Measurements from ENCODE around the gene CELA2B.
"Not testable (repeated sequence)": the region's sequence is repeated elsewhere in the genome, so short reads cannot be mapped to it uniquely, and the experiment has no call there.

The CELA2B gene

DNA sequence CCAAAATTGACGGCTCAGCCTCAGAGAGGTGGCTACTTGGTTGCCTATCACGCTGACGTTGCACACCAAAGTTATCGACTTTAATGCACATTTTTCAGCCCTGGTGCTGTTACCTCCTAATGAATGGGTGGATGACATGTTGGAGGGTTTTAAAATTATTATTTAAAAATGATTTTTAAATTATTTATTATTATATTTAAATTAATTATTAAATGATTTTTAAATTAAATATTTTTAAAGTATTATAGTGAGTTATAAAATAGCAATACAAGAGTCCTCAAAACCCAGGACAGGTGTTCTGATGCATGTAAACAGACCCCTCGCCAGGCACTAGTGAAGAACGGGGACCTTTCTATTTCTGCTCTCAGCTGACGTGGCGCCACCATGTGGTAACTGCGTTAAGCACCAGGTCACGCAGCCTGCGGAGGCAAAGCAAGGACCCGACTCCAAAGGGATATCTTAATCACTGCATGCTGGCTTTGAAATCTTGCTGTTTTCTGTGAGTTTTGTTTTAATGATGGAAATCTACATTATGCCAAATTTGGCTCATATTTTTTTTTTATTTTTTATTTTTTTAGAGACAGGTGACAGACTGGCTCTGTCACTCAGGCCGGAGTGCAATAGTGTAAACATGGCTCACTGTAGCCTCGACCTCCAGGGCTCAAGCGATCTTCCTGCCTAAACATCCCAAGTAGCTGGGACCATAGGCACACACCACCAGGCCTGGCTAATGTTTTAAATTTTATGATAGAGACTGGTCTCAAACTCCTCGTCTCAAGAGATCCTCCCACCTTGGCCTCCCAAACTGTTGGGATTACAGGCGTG, 25.5 kb downstream of the CELA2B start:
- DNase-seq: peak in 1 of 14 donors; percentile 21

DNA sequence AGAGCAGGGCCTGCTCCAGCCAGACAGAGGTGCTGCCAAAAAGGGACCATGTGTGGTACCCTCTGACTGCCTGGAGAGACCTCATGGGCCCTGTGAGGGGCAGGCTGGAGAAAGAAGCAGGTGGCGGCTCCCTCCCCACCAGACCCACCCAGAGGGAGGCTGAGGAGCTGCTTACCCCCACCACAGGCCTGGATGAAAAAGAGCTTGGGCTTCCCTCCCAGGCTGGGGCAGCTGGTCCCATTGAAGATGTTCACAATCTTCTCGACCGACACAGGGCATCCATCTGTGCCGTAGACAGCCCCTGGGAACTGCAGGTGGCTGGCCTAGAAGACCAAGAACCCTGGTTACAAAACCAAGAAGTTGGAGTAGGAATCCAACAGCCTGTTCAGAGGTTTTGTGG, 28.5 kb downstream of the CELA2B start:
- DNase-seq: peak in 1 of 14 donors; percentile 13

GRCh38 chr1:15506831-15507230, 30.9 kb downstream of the CELA2B start:
- DNase-seq: no peak

GRCh38 chr1:15507278-15507677, 31.4 kb downstream of the CELA2B start:
- no peak for DNase-seq

DNA sequence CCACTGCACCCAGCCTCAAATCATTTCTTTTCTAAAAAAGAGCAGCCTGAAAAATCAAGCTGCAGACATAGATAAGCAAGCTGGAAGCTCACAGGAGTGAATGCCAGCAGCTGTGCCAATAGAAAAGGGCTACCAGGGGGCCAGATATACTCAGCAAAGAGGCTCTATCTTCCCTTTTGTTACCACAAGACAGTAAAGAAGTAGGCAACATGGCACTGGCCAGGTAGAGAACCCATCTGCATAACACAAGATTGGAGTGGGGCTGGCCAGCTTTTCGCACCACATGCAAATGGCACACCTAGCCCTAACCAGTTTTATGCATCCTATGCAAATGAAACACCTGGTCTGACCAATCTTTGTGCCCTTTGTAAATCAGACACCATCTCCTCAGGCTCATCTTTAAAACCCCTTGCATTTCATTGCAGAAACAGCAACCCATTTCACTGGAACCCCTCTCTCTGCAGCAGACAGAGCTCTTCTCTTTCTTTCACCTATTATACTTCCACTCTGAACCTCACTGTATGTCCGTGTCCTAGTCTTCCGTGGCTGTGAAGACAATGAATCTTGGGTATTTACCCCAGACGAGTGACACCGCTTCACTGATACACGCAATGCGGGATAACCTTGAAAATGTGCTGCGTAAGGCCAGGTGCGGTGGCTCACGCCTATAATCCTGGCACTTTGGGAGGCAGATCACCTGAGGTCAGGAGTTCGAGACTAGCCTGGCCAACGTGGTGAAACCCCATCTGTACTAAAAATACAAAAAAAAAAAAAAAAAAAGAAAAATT, 33.0 kb downstream of the CELA2B start:
- no peak for DNase-seq

DNA sequence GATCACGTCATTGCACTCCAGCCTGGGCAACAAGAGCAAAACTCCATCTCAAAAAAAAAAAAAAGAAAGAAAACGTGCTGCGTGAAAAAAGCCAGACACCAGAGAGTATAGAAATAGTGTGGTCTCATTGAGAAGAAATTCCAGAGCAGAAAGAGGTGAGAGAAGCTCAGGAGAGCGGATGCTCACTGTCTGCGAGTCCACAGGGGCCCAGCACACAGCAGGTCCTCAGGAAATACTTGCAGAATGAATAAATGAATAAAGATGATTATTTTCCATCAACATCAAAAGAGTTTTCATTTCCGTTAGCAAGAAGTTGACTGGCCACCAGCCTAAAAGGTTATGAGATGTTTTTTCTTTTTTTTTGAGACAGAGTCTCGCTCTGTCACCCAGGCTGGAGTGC, 33.7 kb downstream of the CELA2B start:
- DNase-seq: no peak

DNA sequence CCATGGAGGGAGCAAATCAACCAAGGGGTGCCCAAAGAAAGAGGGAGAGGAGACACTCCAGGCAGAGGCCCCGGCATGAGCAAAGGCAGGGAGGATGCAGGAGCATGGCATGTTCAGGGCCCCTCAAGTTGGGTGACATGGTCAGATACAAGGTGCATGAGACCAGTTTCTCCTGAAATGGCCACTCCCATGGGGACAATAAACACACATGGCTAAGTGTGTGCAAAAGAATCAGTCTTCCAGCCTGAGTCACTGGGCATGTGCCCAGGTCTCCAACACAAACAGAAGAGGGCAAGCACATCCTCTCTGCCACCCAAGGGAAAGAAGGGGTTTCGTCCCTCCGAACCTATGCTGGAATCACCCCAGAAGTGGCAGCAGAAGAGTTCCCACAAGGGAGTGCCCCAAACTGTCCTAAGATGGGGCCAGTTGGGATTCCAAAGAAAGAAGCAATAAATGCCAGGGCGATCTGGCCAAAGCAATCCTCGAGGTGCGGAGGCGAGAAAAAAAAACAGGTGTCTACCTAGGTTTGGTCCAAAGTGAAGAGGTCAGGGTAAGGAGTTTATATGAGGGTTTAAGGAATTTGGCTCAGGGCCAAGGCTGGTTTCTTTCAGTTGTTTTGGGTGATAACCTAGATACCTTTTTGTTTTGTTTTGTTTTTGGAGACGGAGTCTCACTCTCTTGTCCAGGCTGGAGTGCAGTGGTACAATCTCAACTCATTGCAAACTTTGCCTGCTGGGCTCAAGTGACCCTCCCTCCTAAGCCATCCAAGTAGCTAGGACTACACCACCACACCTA, 34.9 kb downstream of the CELA2B start:
- no peak for DNase-seq

DNA sequence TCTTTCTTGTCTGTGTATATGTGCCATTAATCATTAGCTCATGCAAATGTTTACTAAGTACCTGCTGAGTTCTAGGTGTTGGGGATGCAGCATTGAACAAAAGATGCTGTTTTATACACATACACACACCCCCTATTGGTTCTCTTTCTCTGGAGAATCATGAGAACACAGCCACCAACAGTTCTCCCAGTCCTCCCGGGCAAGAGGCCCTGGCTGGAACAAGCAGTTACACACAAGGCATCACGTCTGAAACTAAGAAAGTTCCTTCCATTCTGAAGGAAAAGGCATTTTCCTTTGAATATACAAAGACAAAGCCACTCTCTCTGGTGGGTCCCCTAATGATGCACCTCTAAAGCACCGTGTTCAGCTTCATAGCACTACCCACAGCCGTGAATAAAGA, 37.3 kb downstream of the CELA2B start:
- no peak for DNase-seq

GRCh38 chr1:15513919-15514318, 38.0 kb downstream of the CELA2B start:
- DNase-seq: no peak

GRCh38 chr1:15514557-15514956, 38.7 kb downstream of the CELA2B start:
- not testable (repeated sequence) for DNase-seq

- DNase-seq: no peak
Measured at GRCh38 chr1:15515022-15515663, 39.2 kb downstream of the CELA2B start.

- no peak for DNase-seq
Measured at GRCh38 chr1:15519625-15520024, 43.7 kb downstream of the CELA2B start.

- not testable (repeated sequence) for DNase-seq
Measured at GRCh38 chr1:15521206-15521906, 45.5 kb downstream of the CELA2B start.

GRCh38 chr1:15522551-15522950, 46.6 kb downstream of the CELA2B start:
- DNase-seq: no peak

GRCh38 chr1:15523104-15524020, 47.5 kb downstream of the CELA2B start:
- no peak for DNase-seq

- DNase-seq: no peak
Measured at GRCh38 chr1:15524021-15524282, 48.0 kb downstream of the CELA2B start, which contains the start of gene CASP9. Gene CASP9, minus strand, starts transcription at chr1:15524215. Its CDS starts 15 bp downstream, at chr1:15524200.

- peak; percentile 97 to 100 (median 100) for DNase-seq
Measured at GRCh38 chr1:15524283-15525049, 48.6 kb downstream of the CELA2B start.

DNA sequence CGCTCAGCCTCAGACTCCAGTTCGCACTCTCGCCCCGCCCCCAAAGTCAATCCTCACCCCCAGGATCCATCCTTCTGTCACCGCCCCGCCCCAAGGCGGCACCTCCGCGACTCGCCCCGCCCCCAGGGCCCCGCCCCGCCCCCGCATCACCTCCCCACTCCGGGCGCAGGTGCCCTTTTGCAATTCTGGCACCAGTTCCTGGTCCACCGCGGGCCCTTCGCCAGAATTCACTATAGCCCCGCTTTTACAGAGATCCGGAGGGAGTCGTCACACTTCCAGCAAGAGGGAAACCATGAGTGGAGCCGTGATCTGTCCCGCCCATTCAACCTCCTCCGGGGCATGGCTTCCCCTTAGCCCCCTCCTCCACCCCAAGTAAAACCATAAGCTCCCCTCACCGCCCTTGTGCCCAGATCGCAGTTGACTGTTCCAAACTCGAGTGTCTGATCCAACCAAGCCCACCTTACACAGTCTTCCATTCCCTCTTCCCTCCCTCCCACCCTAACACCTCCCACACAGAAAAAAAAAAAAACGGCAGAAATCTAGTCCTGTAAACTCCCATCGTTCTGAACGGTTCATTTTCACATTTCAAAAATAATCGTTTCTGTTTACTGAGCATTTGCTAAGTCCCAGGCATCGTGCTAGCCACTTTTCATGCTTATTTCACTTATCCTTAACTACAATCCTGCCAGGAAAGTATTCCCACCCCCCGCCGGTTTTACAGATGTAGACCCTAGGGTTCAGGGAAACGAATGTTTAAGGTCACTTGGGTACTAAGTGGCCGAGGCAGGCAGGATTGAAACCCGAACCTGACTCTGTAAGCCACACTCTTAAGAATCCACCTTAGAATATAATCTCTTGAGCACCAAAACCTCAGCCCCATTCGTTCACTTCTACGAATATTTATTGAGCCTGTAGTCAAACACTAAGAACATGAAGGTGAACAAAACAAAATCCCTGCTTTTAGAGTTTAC, 49.4 kb downstream of the CELA2B start:
- DNase-seq: peak in 2 of 14 donors; percentile 45 to 49

DNA sequence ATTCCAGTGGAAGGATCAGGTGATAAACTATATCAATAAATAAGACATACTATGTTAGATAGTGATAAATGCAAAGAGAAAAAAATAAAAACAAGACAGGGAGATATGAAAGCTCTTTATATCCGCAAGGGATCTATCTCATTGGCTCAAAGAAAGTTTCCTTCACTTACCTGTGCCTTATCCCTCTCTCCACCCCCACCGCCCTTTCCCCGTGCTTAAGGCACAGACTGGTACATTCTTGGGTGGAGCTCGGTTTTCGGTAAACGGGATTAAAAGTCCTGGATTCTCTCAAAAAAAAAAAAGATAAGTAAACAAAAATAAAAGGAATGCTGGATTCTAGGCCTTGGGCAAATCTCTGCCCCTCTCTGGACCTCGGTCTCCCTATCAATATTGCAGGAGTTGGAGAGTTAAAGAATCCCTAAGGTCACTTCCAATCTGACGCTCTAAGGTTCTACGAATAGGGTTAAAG, 50.2 kb downstream of the CELA2B start:
- no peak for DNase-seq
